Central memory CD8-positive, alpha-beta T cell (primary cell): Measurements from ENCODE around the gene ANO3.

Source experiments
- ATAC-seq: fragments of 150-1000 bp; cut with Tn5 transposase; replicated peaks from 2 replicates; pipeline ENCODE4 v1.10.0; 2022; ENCODE audit warnings: mild to moderate bottlenecking, moderate FRiP score, moderate number of reproducible peaks; ENCODE audit not compliant: poor library complexity, severe bottlenecking; ENCODE audit errors: extremely low read depth
- DNase-seq, 2 donors: peaks; one replicate each; pipeline ENCODE4 v3.0.0; 2021; ENCODE audit warnings: low spot score in 2 of 2
- H3K27ac Mint-ChIP-seq: one replicate; pipeline ENCODE4 v1.8.0; 2022; ENCODE audit warnings: low read depth, mild to moderate bottlenecking, moderate library complexity, mixed read lengths
- H3K27me3 Mint-ChIP-seq: one replicate; pipeline ENCODE4 v1.8.0; 2022; ENCODE audit warnings: mixed read lengths
- H3K36me3 Mint-ChIP-seq: one replicate; pipeline ENCODE4 v1.8.0; 2022; ENCODE audit warnings: mild to moderate bottlenecking, moderate library complexity, mixed read lengths; ENCODE audit not compliant: insufficient read depth
- H3K4me1 Mint-ChIP-seq: one replicate; pipeline ENCODE4 v1.8.0; 2022; ENCODE audit warnings: mixed read lengths
- H3K4me3 Mint-ChIP-seq: one replicate; pipeline ENCODE4 v1.8.0; 2022; ENCODE audit warnings: mild to moderate bottlenecking, moderate library complexity, mixed read lengths
- H3K9me3 Mint-ChIP-seq: one replicate; pipeline ENCODE4 v1.8.0; 2022; ENCODE audit warnings: mixed read lengths

Gene ANO3

GRCh38 chr11:26474401-26474800 is 142.5 kb downstream of the ANO3 start:
- H3K4me1 Mint-ChIP-seq = no peaks in the 10 kb centered on the region
- no peaks in the 10 kb centered on the region for H3K27me3 Mint-ChIP-seq
- ATAC-seq (no peak), DNase-seq (no peak)
- no peak overlapping the region for H3K27ac Mint-ChIP-seq
- peaks cover 6% of the 10 kb centered on the region for H3K9me3 Mint-ChIP-seq
- H3K36me3 Mint-ChIP-seq = no peaks in the 10 kb centered on the region
- H3K4me3 Mint-ChIP-seq = no peak overlapping the region

- Mint-ChIP-seq H3K36me3 (no peaks in the 10 kb centered on the region), H3K9me3 (peaks cover 13% of the 10 kb centered on the region), H3K27ac (no peak overlapping the region), H3K27me3 (no peaks in the 10 kb centered on the region), H3K4me3 (no peak overlapping the region), H3K4me1 (no peaks in the 10 kb centered on the region)
- no peak for DNase-seq
- ATAC-seq = no peak
Observed at GRCh38 chr11:26477396-26477795, 145.5 kb downstream of the ANO3 start.

- H3K27me3 Mint-ChIP-seq = no peaks in the 10 kb centered on the region
Observed at GRCh38 chr11:26478710-26479109, 146.8 kb downstream of the ANO3 start.

GRCh38 chr11:26480041-26480440 is 148.1 kb downstream of the ANO3 start:
- no peak for ATAC-seq
- no peak overlapping the region for H3K4me3 Mint-ChIP-seq
- no peaks in the 10 kb centered on the region for H3K27me3 Mint-ChIP-seq
- DNase-seq = no peak
- no peaks in the 10 kb centered on the region for H3K36me3 Mint-ChIP-seq
- peaks cover 24% of the 10 kb centered on the region for H3K9me3 Mint-ChIP-seq
- no peaks in the 10 kb centered on the region for H3K4me1 Mint-ChIP-seq
- H3K27ac Mint-ChIP-seq = no peak overlapping the region

More at GRCh38 chr11:26478710-26479109, 146.8 kb downstream of the ANO3 start:
- Mint-ChIP-seq H3K27ac (no peak overlapping the region), H3K4me1 (no peaks in the 10 kb centered on the region), H3K4me3 (no peak overlapping the region), H3K36me3 (no peaks in the 10 kb centered on the region), H3K9me3 (peaks cover 19% of the 10 kb centered on the region)
- DNase-seq (no peak), ATAC-seq (no peak)

- Mint-ChIP-seq H3K4me3 (no peak overlapping the region), H3K4me1 (no peaks in the 10 kb centered on the region), H3K9me3 (peaks cover 29% of the 10 kb centered on the region), H3K27ac (no peak overlapping the region), H3K27me3 (no peaks in the 10 kb centered on the region), H3K36me3 (no peaks in the 10 kb centered on the region)
- no peak for DNase-seq
- ATAC-seq = no peak
Observed at GRCh38 chr11:26483108-26483507, 151.2 kb downstream of the ANO3 start.

- H3K27ac Mint-ChIP-seq = no peak overlapping the region
- DNase-seq (no peak), ATAC-seq (no peak)
- peaks cover 13% of the 10 kb centered on the region for H3K9me3 Mint-ChIP-seq
- H3K36me3 Mint-ChIP-seq = no peaks in the 10 kb centered on the region
- H3K4me3 Mint-ChIP-seq = no peak overlapping the region
- no peaks in the 10 kb centered on the region for H3K4me1 Mint-ChIP-seq
- no peaks in the 10 kb centered on the region for H3K27me3 Mint-ChIP-seq
Observed at GRCh38 chr11:26490546-26490945, 158.6 kb downstream of the ANO3 start.

GRCh38 chr11:26493616-26494015 is 161.7 kb downstream of the ANO3 start:
- Mint-ChIP-seq H3K27me3 (no peaks in the 10 kb centered on the region), H3K4me3 (no peak overlapping the region), H3K36me3 (no peaks in the 10 kb centered on the region), H3K9me3 (peaks cover 8% of the 10 kb centered on the region), H3K27ac (no peak overlapping the region), H3K4me1 (no peaks in the 10 kb centered on the region)
- DNase-seq (no peak), ATAC-seq (no peak)

GRCh38 chr11:26507229-26507628 is 175.3 kb downstream of the ANO3 start:
- DNase-seq = no peak
- ATAC-seq = no peak
- Mint-ChIP-seq H3K27ac (no peak overlapping the region), H3K4me3 (no peak overlapping the region), H3K4me1 (no peaks in the 10 kb centered on the region), H3K36me3 (no peaks in the 10 kb centered on the region), H3K9me3 (peaks cover 14% of the 10 kb centered on the region), H3K27me3 (no peaks in the 10 kb centered on the region)

- no peaks in the 10 kb centered on the region for H3K4me1 Mint-ChIP-seq
- no peak overlapping the region for H3K4me3 Mint-ChIP-seq
- peaks cover 18% of the 10 kb centered on the region for H3K9me3 Mint-ChIP-seq
- no peaks in the 10 kb centered on the region for H3K27me3 Mint-ChIP-seq
- H3K27ac Mint-ChIP-seq = no peak overlapping the region
- no peak for ATAC-seq
- H3K36me3 Mint-ChIP-seq = no peaks in the 10 kb centered on the region
- DNase-seq = no peak
Observed at GRCh38 chr11:26510164-26510563, 178.2 kb downstream of the ANO3 start.

- Mint-ChIP-seq H3K4me1 (no peaks in the 10 kb centered on the region), H3K9me3 (peaks cover 13% of the 10 kb centered on the region), H3K27me3 (no peaks in the 10 kb centered on the region), H3K27ac (no peak overlapping the region), H3K36me3 (no peaks in the 10 kb centered on the region), H3K4me3 (no peak overlapping the region)
- ATAC-seq (no peak), DNase-seq (no peak)
Observed at GRCh38 chr11:26510756-26511155, 178.8 kb downstream of the ANO3 start.

GRCh38 chr11:26512196-26512595 is 180.3 kb downstream of the ANO3 start:
- no peak for ATAC-seq
- H3K27me3 Mint-ChIP-seq = no peaks in the 10 kb centered on the region
- H3K4me1 Mint-ChIP-seq = no peaks in the 10 kb centered on the region
- no peak for DNase-seq
- H3K4me3 Mint-ChIP-seq = no peak overlapping the region
- H3K27ac Mint-ChIP-seq = no peak overlapping the region
- H3K36me3 Mint-ChIP-seq = no peaks in the 10 kb centered on the region
- H3K9me3 Mint-ChIP-seq = peaks cover 13% of the 10 kb centered on the region

GRCh38 chr11:26519469-26519868 is 187.5 kb downstream of the ANO3 start:
- no peak for ATAC-seq
- Mint-ChIP-seq H3K36me3 (no peaks in the 10 kb centered on the region), H3K27ac (no peak overlapping the region)

GRCh38 chr11:26522912-26523610 is 191.1 kb downstream of the ANO3 start:
- no peak overlapping the region for H3K4me3 Mint-ChIP-seq
- ATAC-seq = no peak
- peaks cover 14% of the 10 kb centered on the region for H3K9me3 Mint-ChIP-seq
- H3K27ac Mint-ChIP-seq = no peak overlapping the region
- no peaks in the 10 kb centered on the region for H3K27me3 Mint-ChIP-seq
- no peak for DNase-seq
- H3K4me1 Mint-ChIP-seq = no peaks in the 10 kb centered on the region
- H3K36me3 Mint-ChIP-seq = no peaks in the 10 kb centered on the region

More at GRCh38 chr11:26519469-26519868, 187.5 kb downstream of the ANO3 start:
- H3K9me3 Mint-ChIP-seq = peaks cover 10% of the 10 kb centered on the region
- H3K4me3 Mint-ChIP-seq = no peak overlapping the region
- no peak for DNase-seq
- no peaks in the 10 kb centered on the region for H3K27me3 Mint-ChIP-seq
- no peaks in the 10 kb centered on the region for H3K4me1 Mint-ChIP-seq
